Hepatocyte (in vitro differentiated cells): ENCODE results near the gene COX4I1. TPM values are rescaled to one million over a fixed set of nuclear protein-coding genes. Genes with fewer than 3 reads are reported as not detected.

Source experiments
- DNase-seq: peaks from one replicate; pipeline ENCODE4 v3.0.0-alpha.2; 2016; ENCODE audit warnings: low spot score
- H2AFZ ChIP-seq: fragments of 200-600 bp; sonication (generic); 2 replicates; pipeline ENCODE4 v1.6.0; 2016; ENCODE audit warnings: antibody characterized with exemption, mild to moderate bottlenecking
- H3K27ac ChIP-seq: fragments of 200-600 bp; sonication (generic); 2 replicates; pipeline ENCODE4 v1.5.1; 2016; ENCODE audit warnings: mild to moderate bottlenecking
- H3K27me3 ChIP-seq: fragments of 200-600 bp; sonication (generic); 2 replicates; pipeline ENCODE4 v1.6.1; 2016
- H3K36me3 ChIP-seq: fragments of 200-600 bp; sonication (generic); replicated peaks from 2 replicates; pipeline ENCODE4 v1.5.1; 2016; ENCODE audit warnings: low read depth; ENCODE audit not compliant: insufficient read depth
- H3K4me1 ChIP-seq: fragments of 200-600 bp; sonication (generic); 2 replicates; pipeline ENCODE4 v1.5.1; 2016; ENCODE audit warnings: mild to moderate bottlenecking, moderate library complexity; ENCODE audit not compliant: insufficient read depth
- H3K4me2 ChIP-seq: fragments of 200-600 bp; sonication (generic); 2 replicates; pipeline ENCODE4 v1.6.0; 2016
- H3K4me3 ChIP-seq: fragments of 200-600 bp; sonication (generic); 2 replicates; pipeline ENCODE4 v1.5.1; 2016; ENCODE audit warnings: mild to moderate bottlenecking
- H3K79me2 ChIP-seq: fragments of 200-600 bp; sonication (generic); 2 replicates; pipeline ENCODE4 v1.6.0; 2017; ENCODE audit warnings: mild to moderate bottlenecking
- H3K9me2 ChIP-seq: fragments of 200-600 bp; sonication (generic); replicated peaks from 2 replicates; pipeline ENCODE4 v1.6.0; 2017; ENCODE audit warnings: mild to moderate bottlenecking; ENCODE audit not compliant: insufficient read depth
- H3K9me3 ChIP-seq: fragments of 200-600 bp; sonication (generic); 2 replicates; pipeline ENCODE4 v1.5.1; 2016; ENCODE audit warnings: low read depth, mild to moderate bottlenecking
- H4K20me1 ChIP-seq: fragments of 200-600 bp; sonication (generic); 2 replicates; pipeline ENCODE4 v1.6.0; 2016; ENCODE audit warnings: mild to moderate bottlenecking; ENCODE audit not compliant: insufficient read depth, poor library complexity, severe bottlenecking
- EZH2 ChIP-seq: fragments of 200-600 bp; sonication (generic); IDR thresholded peaks from 2 replicates; pipeline ENCODE4 v1.6.1; 2016; ENCODE audit warnings: antibody characterized with exemption, mild to moderate bottlenecking, borderline replicate concordance
- EZH2phosphoT487 ChIP-seq: fragments of 200-600 bp; sonication (generic); IDR thresholded peaks from one replicate; pipeline ENCODE4 v1.6.1; 2018; ENCODE audit warnings: antibody characterized with exemption, mild to moderate bottlenecking, low read depth, moderate library complexity; ENCODE audit not compliant: unreplicated experiment, severe bottlenecking
- WGBS: methylation state at CpG from one replicate; pipeline ENCODE4 v1.1.6; 2016; ENCODE audit warnings: low lambda C conversion rate; ENCODE audit errors: missing lambda C conversion rate; 5-methylcytosine and 5-hydroxymethylcytosine counted together
- polyA plus RNA-seq: library from polyadenylated mRNA; unstranded; fragments of >200 nt; fragmentation: Nextera tagmentation; extraction: Ambion mirVana; gene quantifications from 2 replicates; pipeline ENCODE4 v1.2.1, GENCODE V29; 2016
- total RNA-seq: library from RNA; depleted of rRNA; stranded (reverse); fragments of >200 nt; gene quantifications from 2 replicates; pipeline ENCODE4 v1.2.3, GENCODE V29; 2014
- TF ChIP-seq, protein P1 (sequence below): fragments of 200-600 bp; sonication (generic); IDR thresholded peaks from 2 replicates; pipeline ENCODE4 v1.5.1; 2016; ENCODE audit warnings: antibody characterized with exemption, mild to moderate bottlenecking; ENCODE audit not compliant: poor library complexity

COX4I1 gene
- total and polyA plus RNA-seq, 2 experiments from 2014 or later: 449 to 655 TPM

DNA sequence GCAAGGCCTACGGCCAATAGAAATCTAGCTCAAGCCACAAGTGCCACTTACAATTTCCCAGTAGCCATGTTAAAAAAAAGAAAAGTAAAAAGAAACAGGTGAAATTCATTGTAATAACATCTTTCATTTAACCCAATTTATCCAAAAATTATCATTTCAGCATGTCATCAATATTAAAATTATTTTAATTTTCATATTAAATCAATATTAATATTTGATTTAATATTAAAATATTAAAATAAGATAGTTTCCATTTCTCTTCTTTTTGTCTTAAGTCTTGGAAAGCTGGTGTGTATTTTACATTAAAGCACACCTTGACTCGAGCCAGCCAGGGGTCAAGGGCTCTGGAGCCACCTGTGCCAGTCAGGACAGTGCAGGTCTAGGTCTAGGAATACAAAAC, 35.9 kb upstream of the COX4I1 start:
- WGBS: 97% methylated on average over 2 of the region's 2 CpGs
- no peaks in the 10 kb centered on the region for H3K9me3 ChIP-seq
- no peaks in the 10 kb centered on the region for H3K4me1 ChIP-seq
- H3K4me2 ChIP-seq: no peak overlapping the region
- no peak for DNase-seq
- H3K27me3 ChIP-seq: no peaks in the 10 kb centered on the region
- no peaks in the 10 kb centered on the region for H3K36me3 ChIP-seq
- H3K27ac ChIP-seq: no peak overlapping the region
- no peak overlapping the region for H2AFZ ChIP-seq
- no peaks in the 10 kb centered on the region for H3K9me2 ChIP-seq
- TF ChIP-seq, protein P1, sequence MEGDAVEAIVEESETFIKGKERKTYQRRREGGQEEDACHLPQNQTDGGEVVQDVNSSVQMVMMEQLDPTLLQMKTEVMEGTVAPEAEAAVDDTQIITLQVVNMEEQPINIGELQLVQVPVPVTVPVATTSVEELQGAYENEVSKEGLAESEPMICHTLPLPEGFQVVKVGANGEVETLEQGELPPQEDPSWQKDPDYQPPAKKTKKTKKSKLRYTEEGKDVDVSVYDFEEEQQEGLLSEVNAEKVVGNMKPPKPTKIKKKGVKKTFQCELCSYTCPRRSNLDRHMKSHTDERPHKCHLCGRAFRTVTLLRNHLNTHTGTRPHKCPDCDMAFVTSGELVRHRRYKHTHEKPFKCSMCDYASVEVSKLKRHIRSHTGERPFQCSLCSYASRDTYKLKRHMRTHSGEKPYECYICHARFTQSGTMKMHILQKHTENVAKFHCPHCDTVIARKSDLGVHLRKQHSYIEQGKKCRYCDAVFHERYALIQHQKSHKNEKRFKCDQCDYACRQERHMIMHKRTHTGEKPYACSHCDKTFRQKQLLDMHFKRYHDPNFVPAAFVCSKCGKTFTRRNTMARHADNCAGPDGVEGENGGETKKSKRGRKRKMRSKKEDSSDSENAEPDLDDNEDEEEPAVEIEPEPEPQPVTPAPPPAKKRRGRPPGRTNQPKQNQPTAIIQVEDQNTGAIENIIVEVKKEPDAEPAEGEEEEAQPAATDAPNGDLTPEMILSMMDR: no peak
- TF ChIP-seq EZH2phosphoT487: no peak
- no peak for TF ChIP-seq EZH2
- H3K4me3 ChIP-seq: no peak overlapping the region
- H3K79me2 ChIP-seq: no peaks in the 10 kb centered on the region
- no peaks in the 10 kb centered on the region for H4K20me1 ChIP-seq

DNA sequence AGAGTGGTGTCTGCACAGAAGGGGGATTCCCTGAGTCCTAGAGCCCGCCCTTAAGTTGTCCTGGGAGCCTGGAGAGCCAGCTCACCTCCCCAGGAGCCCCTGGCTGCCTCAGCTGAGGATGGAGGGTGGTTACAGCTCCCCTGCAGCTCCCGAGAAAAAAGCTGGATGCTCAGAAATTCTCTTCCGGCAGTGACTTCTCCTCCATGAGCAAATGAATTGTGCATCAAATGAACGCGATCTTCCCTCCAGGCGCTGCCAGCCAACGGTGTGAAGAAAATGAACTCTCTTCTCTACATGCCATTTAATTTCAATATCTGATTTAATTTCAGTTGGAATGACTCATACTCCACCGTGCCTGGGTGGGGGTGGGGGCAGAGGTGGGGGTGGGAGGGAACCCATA, 34.3 kb upstream of the COX4I1 start:
- H3K4me1 ChIP-seq: no peaks in the 10 kb centered on the region
- no peaks in the 10 kb centered on the region for H4K20me1 ChIP-seq
- no peak overlapping the region for H3K27ac ChIP-seq
- no peak overlapping the region for H3K4me3 ChIP-seq
- no peak overlapping the region for H3K4me2 ChIP-seq
- no peak for DNase-seq
- H2AFZ ChIP-seq: no peak overlapping the region
- H3K9me3 ChIP-seq: no peaks in the 10 kb centered on the region
- WGBS: 73% methylated on average over 8 of the region's 8 CpGs
- H3K27me3 ChIP-seq: no peaks in the 10 kb centered on the region
- no peak for TF ChIP-seq EZH2phosphoT487
- TF ChIP-seq, protein P1: no peak
- no peak for TF ChIP-seq EZH2
- H3K79me2 ChIP-seq: no peaks in the 10 kb centered on the region
- H3K9me2 ChIP-seq: no peaks in the 10 kb centered on the region
- no peaks in the 10 kb centered on the region for H3K36me3 ChIP-seq

DNA sequence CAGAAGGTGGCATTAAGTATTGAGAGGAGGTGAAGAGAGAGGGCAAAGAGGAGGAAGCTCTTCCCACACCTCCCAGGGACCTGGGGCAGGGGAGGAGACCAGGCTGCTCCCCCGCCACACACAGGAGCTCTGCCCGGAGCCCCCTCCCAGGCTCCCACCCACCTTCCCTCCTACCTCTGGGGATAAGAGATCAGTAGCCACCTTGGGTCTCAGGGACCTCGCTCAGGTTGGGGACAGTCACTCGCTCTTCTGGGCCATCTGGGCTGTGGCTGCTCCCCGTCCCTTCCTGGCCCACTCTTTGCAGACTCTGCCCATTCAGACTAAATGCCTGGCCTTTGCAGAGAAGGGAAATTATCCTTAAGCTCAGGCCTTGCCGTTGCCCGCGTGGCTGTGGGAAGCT, 33.7 kb upstream of the COX4I1 start:
- no peaks in the 10 kb centered on the region for H3K4me1 ChIP-seq
- TF ChIP-seq, protein P1: no peak
- no peak for TF ChIP-seq EZH2
- no peak for TF ChIP-seq EZH2phosphoT487
- no peak overlapping the region for H3K27ac ChIP-seq
- WGBS: 79% methylated on average over 8 of the region's 8 CpGs
- no peak overlapping the region for H3K4me3 ChIP-seq
- H3K9me2 ChIP-seq: no peaks in the 10 kb centered on the region
- H2AFZ ChIP-seq: no peak overlapping the region
- no peaks in the 10 kb centered on the region for H3K9me3 ChIP-seq
- H3K27me3 ChIP-seq: no peaks in the 10 kb centered on the region
- DNase-seq: no peak
- no peaks in the 10 kb centered on the region for H3K36me3 ChIP-seq
- no peaks in the 10 kb centered on the region for H3K79me2 ChIP-seq
- H4K20me1 ChIP-seq: no peaks in the 10 kb centered on the region
- H3K4me2 ChIP-seq: no peak overlapping the region

- TF ChIP-seq EZH2phosphoT487 (no peak), EZH2 (no peak)
- TF ChIP-seq, protein P1: no peak
- Histone ChIP-seq H2AFZ (no peak overlapping the region), H3K27me3 (no peaks in the 10 kb centered on the region), H3K36me3 (no peaks in the 10 kb centered on the region), H4K20me1 (no peaks in the 10 kb centered on the region), H3K27ac (no peak overlapping the region), H3K79me2 (no peaks in the 10 kb centered on the region), H3K4me1 (no peaks in the 10 kb centered on the region), H3K4me2 (no peak overlapping the region), H3K4me3 (no peak overlapping the region), H3K9me2 (no peaks in the 10 kb centered on the region), H3K9me3 (no peaks in the 10 kb centered on the region)
- DNase-seq: peak; percentile 48
- WGBS: 75% methylated on average over 8 of the region's 8 CpGs
Observed at GRCh38 chr16:85767531-85767930, 32.0 kb upstream of the COX4I1 start.
